Stomach (tissue), 4 donors: ENCODE measurements around the gene PAFAH1B1.
"Not testable (repeated sequence)": the region's sequence is repeated elsewhere in the genome, so short reads cannot be mapped to it uniquely, and the experiment has no call there.

Source experiments
- EP300 ChIP-seq: sonication (generic); formaldehyde crosslinking; IDR thresholded peaks from one replicate; pipeline ENCODE4 v1.6.1; 2017; ENCODE audit warnings: antibody characterized with exemption
- POLR2A ChIP-seq, 4 donors: fragments of 450-650 bp; IDR thresholded peaks; one replicate each; pipeline ENCODE4 v1.6.1; 2016; ENCODE audit warnings: antibody characterized with exemption in 4 of 4, control low read depth in 2 of 4, mild to moderate bottlenecking in 1 of 4, moderate library complexity in 1 of 4
- POLR2AphosphoS5 ChIP-seq, 3 donors: sonication (generic); formaldehyde crosslinking; IDR thresholded peaks; one replicate each; pipeline ENCODE4 v1.6.1; 2016; ENCODE audit warnings: antibody characterized with exemption in 3 of 3
- TF ChIP-seq, protein P1 (sequence below), 7 experiments: fragments of 450-650 bp in 4 of 7; fragments of 200-600 bp in 3 of 7; sonication (generic) in 3 of 7; IDR thresholded peaks; one replicate each; pipeline ENCODE4 v1.5.1; 2016 to 2019; ENCODE audit warnings: antibody characterized with exemption in 7 of 7, control low read depth in 2 of 7, mild to moderate bottlenecking in 1 of 7

DNA sequence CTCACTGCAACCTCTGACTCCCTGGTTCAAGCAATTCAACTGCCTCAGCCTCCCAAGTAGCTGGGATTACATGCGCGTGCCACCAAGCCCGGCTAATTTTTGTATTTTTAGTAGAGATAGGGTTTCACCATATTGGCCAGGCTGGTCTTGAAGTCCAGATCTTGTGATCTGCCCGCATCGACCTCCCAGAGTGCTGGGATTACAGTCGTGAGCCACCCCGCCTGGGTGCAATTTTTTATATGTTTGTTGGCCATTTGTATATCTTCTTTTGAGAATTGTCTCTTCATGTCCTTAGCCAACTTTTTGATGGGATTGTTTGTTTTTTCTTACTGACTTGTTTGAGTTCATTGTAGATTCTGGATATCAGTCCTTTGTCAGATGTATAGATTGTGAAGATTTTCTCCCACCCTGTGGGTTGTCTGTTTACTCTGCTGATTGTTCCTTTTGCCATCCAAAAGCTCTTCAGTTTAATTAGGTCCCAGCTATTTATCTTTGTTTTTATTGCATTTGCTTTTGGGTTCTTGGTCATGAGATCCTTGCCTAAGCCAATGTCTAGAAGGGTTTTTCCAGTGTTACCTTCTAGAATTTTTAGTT, 33.3 kb downstream of the PAFAH1B1 start:
- TF ChIP-seq, protein P1, sequence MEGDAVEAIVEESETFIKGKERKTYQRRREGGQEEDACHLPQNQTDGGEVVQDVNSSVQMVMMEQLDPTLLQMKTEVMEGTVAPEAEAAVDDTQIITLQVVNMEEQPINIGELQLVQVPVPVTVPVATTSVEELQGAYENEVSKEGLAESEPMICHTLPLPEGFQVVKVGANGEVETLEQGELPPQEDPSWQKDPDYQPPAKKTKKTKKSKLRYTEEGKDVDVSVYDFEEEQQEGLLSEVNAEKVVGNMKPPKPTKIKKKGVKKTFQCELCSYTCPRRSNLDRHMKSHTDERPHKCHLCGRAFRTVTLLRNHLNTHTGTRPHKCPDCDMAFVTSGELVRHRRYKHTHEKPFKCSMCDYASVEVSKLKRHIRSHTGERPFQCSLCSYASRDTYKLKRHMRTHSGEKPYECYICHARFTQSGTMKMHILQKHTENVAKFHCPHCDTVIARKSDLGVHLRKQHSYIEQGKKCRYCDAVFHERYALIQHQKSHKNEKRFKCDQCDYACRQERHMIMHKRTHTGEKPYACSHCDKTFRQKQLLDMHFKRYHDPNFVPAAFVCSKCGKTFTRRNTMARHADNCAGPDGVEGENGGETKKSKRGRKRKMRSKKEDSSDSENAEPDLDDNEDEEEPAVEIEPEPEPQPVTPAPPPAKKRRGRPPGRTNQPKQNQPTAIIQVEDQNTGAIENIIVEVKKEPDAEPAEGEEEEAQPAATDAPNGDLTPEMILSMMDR (IDR thresholded peaks at IDR 0.05), result not testable (repeated sequence)
- not testable (repeated sequence) for TF ChIP-seq POLR2AphosphoS5 (IDR thresholded peaks at IDR 0.05); POLR2A (IDR thresholded peaks at IDR 0.05); EP300
